Ovary (tissue), 3 donors: ENCODE measurements around the gene DENND1A.

ENCODE experiments used
- CTCF ChIP-seq, 3 donors: fragments of 450-650 bp in 2 of 3; fragments of 200-600 bp in 1 of 3; IDR thresholded peaks; one replicate each; pipeline versions ENCODE4 v1.5.1 to v1.8.0; 2016 to 2022; ENCODE audit warnings: antibody characterized with exemption in 3 of 3, mild to moderate bottlenecking in 1 of 3
- EP300 ChIP-seq: sonication (generic); formaldehyde crosslinking; IDR thresholded peaks from one replicate; pipeline ENCODE4 v1.6.1; 2017; ENCODE audit warnings: antibody characterized with exemption
- POLR2A ChIP-seq: fragments of 450-650 bp; IDR thresholded peaks from one replicate; pipeline ENCODE4 v1.6.1; 2017; ENCODE audit warnings: antibody characterized with exemption, mild to moderate bottlenecking, moderate library complexity
- donor health status: DM: no; HTN: no; CAD: no.

- TF ChIP-seq CTCF (IDR thresholded peaks at IDR 0.05), result no peak
- TF ChIP-seq POLR2A, result no peak
- no peak for TF ChIP-seq EP300
These were observed 498.3 kb downstream of the DENND1A start for GRCh38 chr9:123431581-123431980.
